ENCODE results near the gene MED25. TPM values are rescaled to one million over a fixed set of nuclear protein-coding genes. Genes with fewer than 3 reads are reported as not detected.
"Not testable (repeated sequence)": the region's sequence is repeated elsewhere in the genome, so short reads cannot be mapped to it uniquely, and the experiment has no call there.

MED25 gene
- total and polyA plus RNA-seq, 2 donors: 7.6 to 48.0 TPM

DNA sequence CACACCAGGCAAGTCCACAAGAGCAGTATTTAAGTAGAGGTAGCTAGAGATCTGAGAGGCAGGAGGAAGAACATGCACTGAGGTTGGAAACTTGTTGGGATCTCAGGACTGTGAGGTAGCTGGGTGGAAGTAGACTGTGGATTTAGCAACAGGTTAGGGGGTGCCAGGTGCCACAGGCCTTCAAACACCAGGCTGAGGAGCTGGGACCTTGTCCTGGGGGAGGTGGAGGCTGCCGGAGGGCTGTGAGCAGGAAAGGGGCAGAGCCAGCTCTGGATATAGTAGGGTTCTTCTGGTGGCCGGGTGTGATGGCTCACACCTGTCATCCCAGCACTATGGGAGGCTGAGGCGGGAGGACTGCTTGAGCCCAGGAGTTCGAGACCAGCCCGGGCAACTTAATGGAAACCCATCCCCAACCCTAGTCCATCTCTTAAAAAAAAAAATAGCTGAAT, 8.1 kb upstream of the MED25 start:
- peaks cover 0 to 8% of the 10 kb centered on the region in 2 donors for H3K27me3 ChIP-seq (ENCODE audit: control insufficient read depth in 2 of 2, insufficient read depth in 1 of 2, low read length in 1 of 2)
- no peak overlapping the region for H3K27ac ChIP-seq (ENCODE audit: low read depth in 1 of 2, low read length in 1 of 2)
- no peaks in the 10 kb centered on the region for H3K9me3 ChIP-seq (ENCODE audit: control insufficient read depth in 2 of 2, insufficient read depth in 1 of 2, low read length in 1 of 2)
- H3K36me3 ChIP-seq (ENCODE audit: control insufficient read depth in 2 of 2, insufficient read depth in 2 of 2, low read length in 1 of 2): peaks cover 11 to 19% of the 10 kb centered on the region in 2 donors
- no peak for DNase-seq (ENCODE audit: low read depth in 6 of 9, low spot score in 9 of 9)
- WGBS: 98% methylated on average over 5 of the region's 5 CpGs
- peaks cover 6 to 39% of the 10 kb centered on the region in 2 donors for H3K4me1 ChIP-seq (ENCODE audit: control insufficient read depth in 2 of 2, insufficient read depth in 2 of 2, low read length in 2 of 2)
- no peak overlapping the region for H3K4me3 ChIP-seq (ENCODE audit: low read length in 2 of 2)

- DNase-seq (ENCODE audit: low read depth in 6 of 9, low spot score in 9 of 9): no peak
- peaks cover 6 to 10% of the 10 kb centered on the region in 2 donors for H3K36me3 ChIP-seq (ENCODE audit: control insufficient read depth in 2 of 2, insufficient read depth in 2 of 2, low read length in 1 of 2)
- H3K27me3 ChIP-seq (ENCODE audit: control insufficient read depth in 2 of 2, insufficient read depth in 1 of 2, low read length in 1 of 2): peaks cover 0 to 8% of the 10 kb centered on the region in 2 donors
- no peaks in the 10 kb centered on the region for H3K9me3 ChIP-seq (ENCODE audit: control insufficient read depth in 2 of 2, insufficient read depth in 1 of 2, low read length in 1 of 2)
- over 99% methylated on average over 6 of the region's 6 CpGs for WGBS
- no peak overlapping the region for H3K27ac ChIP-seq (ENCODE audit: low read depth in 1 of 2, low read length in 1 of 2)
- H3K4me1 ChIP-seq (ENCODE audit: control insufficient read depth in 2 of 2, insufficient read depth in 2 of 2, low read length in 2 of 2): peaks cover 6 to 40% of the 10 kb centered on the region in 2 donors
- no peak overlapping the region for H3K4me3 ChIP-seq (ENCODE audit: low read length in 2 of 2)
Observed at GRCh38 chr19:49811328-49811727, 6.8 kb upstream of the MED25 start.

DNA sequence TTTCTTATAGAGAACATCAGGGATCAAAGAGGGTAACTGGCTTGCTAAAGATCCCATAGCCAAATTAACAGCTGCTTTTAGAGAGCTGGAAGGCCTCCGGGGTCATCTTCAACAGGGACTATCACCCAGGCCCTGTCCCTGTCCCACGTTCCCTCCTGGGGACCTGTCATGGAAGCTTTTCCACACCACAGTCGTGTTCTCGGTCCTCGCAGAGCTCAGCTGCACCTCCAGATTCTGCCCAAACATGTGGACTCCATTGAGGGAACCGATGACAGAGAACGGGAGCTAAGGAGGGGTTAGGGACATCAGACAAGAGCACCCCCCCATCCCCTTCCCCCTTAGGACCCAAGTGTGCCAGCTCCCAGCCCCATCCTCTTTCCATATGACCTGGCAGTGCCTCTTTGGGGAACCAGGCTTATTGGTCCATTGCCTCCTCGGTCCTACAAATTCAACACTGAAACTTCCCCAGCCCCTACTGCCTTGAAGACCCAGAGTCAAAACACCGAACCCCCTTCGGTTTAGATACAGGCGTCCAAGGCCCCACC, 5.6 kb upstream of the MED25 start:
- Histone ChIP-seq H3K36me3 (ENCODE audit: control insufficient read depth in 2 of 2, insufficient read depth in 2 of 2, low read length in 1 of 2) (peaks cover 3 to 4% of the 10 kb centered on the region in 2 donors), H3K4me1 (ENCODE audit: control insufficient read depth in 2 of 2, insufficient read depth in 2 of 2, low read length in 2 of 2) (peaks cover 10 to 45% of the 10 kb centered on the region in 2 donors), H3K4me3 (ENCODE audit: low read length in 2 of 2) (peak overlapping the region; percentile 77 to 88), H3K9me3 (ENCODE audit: control insufficient read depth in 2 of 2, insufficient read depth in 1 of 2, low read length in 1 of 2) (no peaks in the 10 kb centered on the region), H3K27me3 (ENCODE audit: control insufficient read depth in 2 of 2, insufficient read depth in 1 of 2, low read length in 1 of 2) (peaks cover 0 to 8% of the 10 kb centered on the region in 2 donors), H3K27ac (ENCODE audit: low read depth in 1 of 2, low read length in 1 of 2) (peak overlapping the region; percentile 86 to 96)
- DNase-seq (ENCODE audit: low read depth in 6 of 9, low spot score in 9 of 9): no peak
- 54% methylated on average over 11 of the region's 11 CpGs for WGBS

DNA sequence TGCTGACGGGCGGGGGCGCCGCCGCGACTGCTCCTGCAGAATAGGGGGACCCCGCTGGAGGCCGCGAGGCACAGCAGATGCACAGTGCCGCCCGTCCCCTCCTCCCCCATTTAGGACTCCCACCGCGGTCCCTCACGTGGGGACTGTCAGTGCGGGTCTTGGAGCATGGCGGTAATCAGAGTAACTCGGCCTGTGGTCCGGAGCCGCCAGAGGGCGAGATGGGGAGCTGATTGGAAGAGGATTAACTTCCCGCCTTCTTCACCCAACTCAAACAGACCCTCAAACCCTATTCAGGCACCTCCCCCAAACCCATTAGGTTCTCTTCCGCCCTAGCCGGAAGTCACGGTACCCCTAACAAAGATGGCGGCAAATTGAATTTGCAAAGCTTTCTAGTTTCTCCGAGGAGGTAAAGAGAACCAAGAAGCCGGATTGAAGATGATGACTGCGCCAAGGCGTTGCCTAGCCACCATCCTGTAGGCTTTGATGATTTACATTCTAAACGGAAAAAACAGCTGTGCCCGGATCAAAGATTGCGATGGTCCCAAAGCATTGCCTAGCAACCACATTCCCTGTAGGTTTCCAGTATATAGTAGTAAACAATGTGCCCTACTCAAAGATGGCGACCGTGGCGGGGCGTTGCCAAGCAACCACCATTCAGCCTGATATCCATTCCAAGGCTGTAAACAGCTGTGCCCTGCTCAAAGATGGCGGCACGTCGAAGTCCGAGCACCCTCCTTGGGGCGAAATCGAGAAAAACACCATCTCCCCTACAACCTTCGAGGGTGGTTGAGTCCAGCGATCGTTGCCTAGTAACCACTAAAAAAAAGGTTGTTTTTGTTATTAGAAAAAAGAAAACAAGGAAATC, 4.9 kb upstream of the MED25 start, which contains the start of gene FUZ:
Gene FUZ, minus strand, starts transcription at position 296 of the 865 bp plus-strand sequence. Its CDS starts 186 bp downstream, at position 110.
- Histone ChIP-seq H3K9me3 (ENCODE audit: control insufficient read depth in 2 of 2, insufficient read depth in 1 of 2, low read length in 1 of 2) (no peaks in the 10 kb centered on the region), H3K4me3 (ENCODE audit: low read length in 2 of 2) (peak within 1 kb of the TSS; percentile 77 to 88), H3K4me1 (ENCODE audit: control insufficient read depth in 2 of 2, insufficient read depth in 2 of 2, low read length in 2 of 2) (peaks cover 10 to 40% of the 10 kb centered on the region in 2 donors), H3K36me3 (ENCODE audit: control insufficient read depth in 2 of 2, insufficient read depth in 2 of 2, low read length in 1 of 2) (peaks cover 0 to under 1% of the 10 kb centered on the region in 2 donors), H3K27ac (ENCODE audit: low read depth in 1 of 2, low read length in 1 of 2) (peak within 1 kb of the TSS; percentile 86 to 96), H3K27me3 (ENCODE audit: control insufficient read depth in 2 of 2, insufficient read depth in 1 of 2, low read length in 1 of 2) (peaks cover 0 to 8% of the 10 kb centered on the region in 2 donors)
- WGBS: under 1% methylated on average over 45 of the region's 45 CpGs
- DNase-seq (ENCODE audit: low read depth in 6 of 9, low spot score in 9 of 9): peak; percentile 90 to 98 (median 95)

- Histone ChIP-seq H3K36me3 (ENCODE audit: control insufficient read depth in 2 of 2, insufficient read depth in 2 of 2, low read length in 1 of 2) (no peaks in the 10 kb centered on the region), H3K4me1 (ENCODE audit: control insufficient read depth in 2 of 2, insufficient read depth in 2 of 2, low read length in 2 of 2) (peaks cover 14 to 37% of the 10 kb centered on the region in 2 donors), H3K4me3 (ENCODE audit: low read length in 2 of 2) (no peak overlapping the region), H3K27me3 (ENCODE audit: control insufficient read depth in 2 of 2, insufficient read depth in 1 of 2, low read length in 1 of 2) (peaks cover 0 to 5% of the 10 kb centered on the region in 2 donors), H3K27ac (ENCODE audit: low read depth in 1 of 2, low read length in 1 of 2) (peak overlapping the region in 1 of 2 donors; percentile 96), H3K9me3 (ENCODE audit: control insufficient read depth in 2 of 2, insufficient read depth in 1 of 2, low read length in 1 of 2) (no peaks in the 10 kb centered on the region)
- 97% methylated on average over 1 of the region's 1 CpG for WGBS
- DNase-seq (ENCODE audit: low read depth in 6 of 9, low spot score in 9 of 9): no peak
Observed at GRCh38 chr19:49814010-49814409, 4.1 kb upstream of the MED25 start.

DNA sequence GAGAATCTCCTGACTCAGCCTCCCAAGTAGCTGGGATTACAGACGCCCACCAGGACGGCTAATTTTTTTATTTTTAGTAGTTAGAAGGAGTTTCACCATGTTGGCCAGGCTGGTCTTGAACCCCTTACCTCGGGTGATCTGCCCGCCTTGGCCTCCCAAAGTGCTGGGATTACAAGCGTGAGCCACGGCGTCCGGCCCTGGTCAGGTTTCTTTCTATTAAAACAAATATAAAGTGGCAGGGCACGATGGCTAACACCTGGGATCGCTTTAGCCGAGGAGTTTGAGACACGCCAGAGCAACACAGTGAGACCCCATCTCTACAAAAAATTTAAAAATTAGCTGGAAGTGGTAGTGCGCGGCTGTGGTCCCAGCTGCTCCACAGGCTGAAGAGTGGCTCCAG, 1.5 kb upstream of the MED25 start:
- peak overlapping the region; percentile 58 to 94 for H3K27ac ChIP-seq (ENCODE audit: low read depth in 1 of 2, low read length in 1 of 2)
- H3K9me3 ChIP-seq (ENCODE audit: control insufficient read depth in 2 of 2, insufficient read depth in 1 of 2, low read length in 1 of 2): no peaks in the 10 kb centered on the region
- H3K27me3 ChIP-seq (ENCODE audit: control insufficient read depth in 2 of 2, insufficient read depth in 1 of 2, low read length in 1 of 2): no peaks in the 10 kb centered on the region
- DNase-seq (ENCODE audit: low read depth in 6 of 9, low spot score in 9 of 9): no peak
- no peak overlapping the region for H3K4me3 ChIP-seq (ENCODE audit: low read length in 2 of 2)
- H3K36me3 ChIP-seq (ENCODE audit: control insufficient read depth in 2 of 2, insufficient read depth in 2 of 2, low read length in 1 of 2): peaks cover 4 to 10% of the 10 kb centered on the region in 2 donors
- peaks cover 20 to 34% of the 10 kb centered on the region in 2 donors for H3K4me1 ChIP-seq (ENCODE audit: control insufficient read depth in 2 of 2, insufficient read depth in 2 of 2, low read length in 2 of 2)
- WGBS: 94% methylated on average over 14 of the region's 14 CpGs

DNA sequence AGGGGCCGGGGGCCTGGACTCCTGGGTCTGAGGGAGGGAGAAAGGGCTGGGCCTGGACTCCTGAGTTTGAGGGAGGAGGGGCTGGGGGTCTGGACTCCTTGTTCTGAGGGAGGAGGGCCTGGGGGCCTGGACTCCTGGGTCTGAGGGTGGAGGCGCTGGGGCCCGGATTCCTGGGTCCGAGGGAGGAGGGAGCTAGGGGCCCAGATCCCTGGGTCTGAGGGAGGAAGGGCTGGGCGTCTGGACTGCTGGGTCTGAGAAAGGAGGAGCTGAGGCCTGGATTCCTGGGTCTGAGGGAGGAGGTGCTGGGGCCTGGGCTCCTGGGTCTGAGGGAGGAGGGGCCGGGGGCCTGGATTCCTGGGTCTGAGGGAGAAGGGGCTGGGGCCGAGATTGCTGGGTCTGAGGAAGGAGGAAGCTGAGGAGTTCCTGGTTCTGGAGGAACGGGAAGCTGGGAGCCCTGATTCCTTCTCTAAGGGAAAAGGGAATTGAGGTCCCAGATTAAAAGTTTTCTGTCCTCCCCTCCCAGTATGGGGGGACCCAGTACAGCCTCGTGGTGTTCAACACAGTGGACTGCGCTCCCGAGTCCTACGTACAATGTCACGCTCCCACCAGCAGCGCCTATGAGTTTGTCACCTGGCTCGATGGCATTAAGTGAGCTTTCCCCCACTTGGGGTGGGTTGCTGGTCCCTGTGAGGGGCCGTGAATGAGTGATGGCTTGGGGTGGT, 721 bp downstream of the MED25 start:
- H3K36me3 ChIP-seq (ENCODE audit: control insufficient read depth in 2 of 2, insufficient read depth in 2 of 2, low read length in 1 of 2): peaks cover 12 to 22% of the 10 kb centered on the region in 2 donors
- H3K4me1 ChIP-seq (ENCODE audit: control insufficient read depth in 2 of 2, insufficient read depth in 2 of 2, low read length in 2 of 2): peaks cover 16 to 26% of the 10 kb centered on the region in 2 donors
- H3K27ac ChIP-seq (ENCODE audit: low read depth in 1 of 2, low read length in 1 of 2): peak overlapping the region; percentile 27 to 94
- H3K4me3 ChIP-seq (ENCODE audit: low read length in 2 of 2): peak overlapping the region; percentile 87 to 92
- DNase-seq (ENCODE audit: low read depth in 6 of 9, low spot score in 9 of 9): no peak
- no peaks in the 10 kb centered on the region for H3K9me3 ChIP-seq (ENCODE audit: control insufficient read depth in 2 of 2, insufficient read depth in 1 of 2, low read length in 1 of 2)
- 47% methylated on average over 16 of the region's 16 CpGs for WGBS
- H3K27me3 ChIP-seq (ENCODE audit: control insufficient read depth in 2 of 2, insufficient read depth in 1 of 2, low read length in 1 of 2): no peaks in the 10 kb centered on the region

DNA sequence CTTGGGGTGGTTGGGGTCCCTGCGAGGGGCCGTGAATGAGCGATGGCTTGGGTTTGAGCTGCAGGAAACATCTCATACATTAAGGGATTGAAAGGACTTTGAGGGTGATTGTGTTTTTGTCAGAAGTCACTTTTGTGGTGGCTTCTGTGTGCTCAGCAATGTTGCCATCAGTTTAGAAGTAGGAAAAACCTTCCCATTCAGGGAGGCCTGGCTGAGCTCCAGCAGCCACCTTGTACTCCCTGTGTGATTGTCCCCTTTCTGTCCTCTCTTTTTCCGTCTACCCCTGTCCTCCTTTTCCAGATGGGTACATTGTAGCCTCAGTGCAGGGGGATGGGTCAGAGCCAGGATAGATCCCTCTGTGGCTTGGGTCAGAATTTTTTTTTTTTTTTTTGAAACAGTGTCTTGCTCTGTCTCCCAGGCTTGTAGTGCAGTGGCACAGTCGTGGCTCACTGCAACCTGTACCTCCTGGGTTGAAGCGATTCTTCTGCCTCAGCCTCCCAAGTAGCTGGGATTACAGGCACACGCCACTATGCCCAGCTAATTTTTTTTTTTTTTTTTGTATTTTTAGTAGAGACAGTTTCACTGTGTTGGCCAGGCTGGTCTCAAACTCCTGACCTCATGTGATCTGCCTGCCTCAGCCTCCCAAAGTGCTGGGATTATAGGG, 1.5 kb downstream of the MED25 start:
- not testable (repeated sequence) for DNase-seq (ENCODE audit: low read depth in 6 of 9, low spot score in 9 of 9); H3K9me3 ChIP-seq (ENCODE audit: control insufficient read depth in 2 of 2, insufficient read depth in 1 of 2, low read length in 1 of 2); H3K27ac ChIP-seq (ENCODE audit: low read depth in 1 of 2, low read length in 1 of 2); H3K27me3 ChIP-seq (ENCODE audit: control insufficient read depth in 2 of 2, insufficient read depth in 1 of 2, low read length in 1 of 2)
- peaks cover 15 to 26% of the 10 kb centered on the region in 2 donors for H3K36me3 ChIP-seq (ENCODE audit: control insufficient read depth in 2 of 2, insufficient read depth in 2 of 2, low read length in 1 of 2)
- 95% methylated on average over 7 of the region's 7 CpGs for WGBS
- peaks cover 16 to 26% of the 10 kb centered on the region in 2 donors for H3K4me1 ChIP-seq (ENCODE audit: control insufficient read depth in 2 of 2, insufficient read depth in 2 of 2, low read length in 2 of 2)
- H3K4me3 ChIP-seq (ENCODE audit: low read length in 2 of 2): peak overlapping the region in 1 of 2 donors; percentile 92
